HepG2 (cell line): ENCODE results near the gene MCMBP. TPM values are rescaled to one million over a fixed set of nuclear protein-coding genes. Genes with fewer than 3 reads are reported as not detected.

Experiments used
- ATF1 ChIP-seq: IDR thresholded peaks from 2 replicates; pipeline ENCODE4 v1.6.1; 2016; ENCODE audit warnings: mild to moderate bottlenecking, control low read depth
- CHD2 ChIP-seq: IDR thresholded peaks from 2 replicates; pipeline ENCODE4 v1.6.1; 2011; ENCODE audit warnings: low read depth, low read length, improper control_type of control experiment
- ELF3 ChIP-seq: IDR thresholded peaks from 2 replicates; pipeline ENCODE4 v1.6.1; 2016; ENCODE audit warnings: missing genetic modification reagents, missing compliant biosample characterization
- GATA4 ChIP-seq: sonication (generic); IDR thresholded peaks from 2 replicates; pipeline ENCODE4 v1.6.1; 2016; ENCODE audit warnings: antibody characterized with exemption, low read depth, borderline replicate concordance
- GMEB1 ChIP-seq: sonication (generic); formaldehyde crosslinking; IDR thresholded peaks from 2 replicates; pipeline ENCODE4 v1.5.1; 2020; ENCODE audit warnings: missing genetic modification reagents, mild to moderate bottlenecking, borderline replicate concordance
- PATZ1 ChIP-seq: sonication (generic); formaldehyde crosslinking; IDR thresholded peaks from 2 replicates; pipeline ENCODE4 v1.4.0; 2020; ENCODE audit warnings: missing genetic modification reagents
- RNF2 ChIP-seq: fragments of 450-650 bp; conservative IDR thresholded peaks from 2 replicates; pipeline ENCODE4 v1.6.1; 2016; ENCODE audit warnings: low read depth
- SSRP1 ChIP-seq: IDR thresholded peaks from 2 replicates; pipeline ENCODE4 v1.6.1; 2016; ENCODE audit warnings: control low read depth
- SYNCRIP ChIP-seq: fragments of 200-400 bp; formaldehyde crosslinking; IDR thresholded peaks from 2 replicates; pipeline ENCODE4 v1.6.1; 2018; ENCODE audit warnings: mild to moderate bottlenecking, low read depth, low read length; ENCODE audit not compliant: insufficient read depth
- ZIK1 ChIP-seq: sonication (generic); formaldehyde crosslinking; IDR thresholded peaks from 2 replicates; pipeline ENCODE4 v1.5.0; 2020; ENCODE audit warnings: mild to moderate bottlenecking, low read depth, missing genetic modification reagents, borderline replicate concordance
- ZNF616 ChIP-seq: sonication (generic); formaldehyde crosslinking; IDR thresholded peaks from 2 replicates; pipeline ENCODE4 v1.5.0; 2020; ENCODE audit warnings: low read depth, mild to moderate bottlenecking, missing genetic modification reagents
- ZNF83 ChIP-seq: sonication (generic); formaldehyde crosslinking; IDR thresholded peaks from 2 replicates; pipeline ENCODE4 v1.4.0; 2020; ENCODE audit warnings: missing genetic modification reagents, mild to moderate bottlenecking, borderline replicate concordance
- polyA plus RNA-seq, 8 experiments: library from polyadenylated mRNA; depleted of rRNA in 3 of 8; stranded (reverse) in 7 of 8; unstranded in 1 of 8; fragments of >200 nt; fragmentation: Illumina TruSeq in 4 of 8; extraction: Trizol in 4 of 8; gene quantifications; 2 replicates each; pipeline versions ENCODE4 v1.2.1 to v1.2.3, GENCODE V29; 2011 to 2016; ENCODE audit warnings: low read depth in 4 of 8, missing spikeins in 1 of 8, mixed read lengths in 1 of 8; ENCODE audit not compliant: insufficient read depth in 1 of 8
- total RNA-seq, 5 experiments: library from RNA; depleted of rRNA; stranded (reverse); fragments of >200 nt; fragmentation: Illumina TruSeq; extraction: Trizol; gene quantifications; 2 replicates each; pipeline ENCODE4 v1.2.3, GENCODE V29; 2016; ENCODE audit warnings: low read depth in 1 of 5
- TF ChIP-seq, protein P1 (sequence below): sonication (generic); formaldehyde crosslinking; IDR thresholded peaks from 2 replicates; pipeline ENCODE4 v1.4.0; 2020; ENCODE audit warnings: missing genetic modification reagents
- TF ChIP-seq, protein P2 (sequence below): IDR thresholded peaks from 2 replicates; pipeline ENCODE4 v1.6.1; 2018; ENCODE audit warnings: missing genetic modification reagents
- TF ChIP-seq, protein P3 (sequence below): IDR thresholded peaks from 2 replicates; pipeline ENCODE4 v1.6.1; 2012; ENCODE audit warnings: low read depth, low read length, improper control_type of control experiment
- TF ChIP-seq, protein P4 (sequence below), 2 experiments: fragments of 450-650 bp in 1 of 2; sonication (generic) in 1 of 2; formaldehyde crosslinking; IDR thresholded peaks; 2 replicates each; pipeline versions ENCODE4 v1.5.0 to v1.8.0; 2020 to 2022; ENCODE audit warnings: mild to moderate bottlenecking in 1 of 2, missing genetic modification reagents in 1 of 2

Gene MCMBP
- total and polyA plus RNA-seq, 2 of the 13 experiments (the other 11 are each of a cell fraction or from before 2014, with no cell fraction given): 35.7 to 62.4 TPM

GRCh38 chr10:119786117-119786769 lies 86.4 kb downstream of the MCMBP start (continued):
- TF ChIP-seq, protein P1, sequence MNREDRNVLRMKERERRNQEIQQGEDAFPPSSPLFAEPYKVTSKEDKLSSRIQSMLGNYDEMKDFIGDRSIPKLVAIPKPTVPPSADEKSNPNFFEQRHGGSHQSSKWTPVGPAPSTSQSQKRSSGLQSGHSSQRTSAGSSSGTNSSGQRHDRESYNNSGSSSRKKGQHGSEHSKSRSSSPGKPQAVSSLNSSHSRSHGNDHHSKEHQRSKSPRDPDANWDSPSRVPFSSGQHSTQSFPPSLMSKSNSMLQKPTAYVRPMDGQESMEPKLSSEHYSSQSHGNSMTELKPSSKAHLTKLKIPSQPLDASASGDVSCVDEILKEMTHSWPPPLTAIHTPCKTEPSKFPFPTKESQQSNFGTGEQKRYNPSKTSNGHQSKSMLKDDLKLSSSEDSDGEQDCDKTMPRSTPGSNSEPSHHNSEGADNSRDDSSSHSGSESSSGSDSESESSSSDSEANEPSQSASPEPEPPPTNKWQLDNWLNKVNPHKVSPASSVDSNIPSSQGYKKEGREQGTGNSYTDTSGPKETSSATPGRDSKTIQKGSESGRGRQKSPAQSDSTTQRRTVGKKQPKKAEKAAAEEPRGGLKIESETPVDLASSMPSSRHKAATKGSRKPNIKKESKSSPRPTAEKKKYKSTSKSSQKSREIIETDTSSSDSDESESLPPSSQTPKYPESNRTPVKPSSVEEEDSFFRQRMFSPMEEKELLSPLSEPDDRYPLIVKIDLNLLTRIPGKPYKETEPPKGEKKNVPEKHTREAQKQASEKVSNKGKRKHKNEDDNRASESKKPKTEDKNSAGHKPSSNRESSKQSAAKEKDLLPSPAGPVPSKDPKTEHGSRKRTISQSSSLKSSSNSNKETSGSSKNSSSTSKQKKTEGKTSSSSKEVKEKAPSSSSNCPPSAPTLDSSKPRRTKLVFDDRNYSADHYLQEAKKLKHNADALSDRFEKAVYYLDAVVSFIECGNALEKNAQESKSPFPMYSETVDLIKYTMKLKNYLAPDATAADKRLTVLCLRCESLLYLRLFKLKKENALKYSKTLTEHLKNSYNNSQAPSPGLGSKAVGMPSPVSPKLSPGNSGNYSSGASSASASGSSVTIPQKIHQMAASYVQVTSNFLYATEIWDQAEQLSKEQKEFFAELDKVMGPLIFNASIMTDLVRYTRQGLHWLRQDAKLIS (CRISPR knock-in tag): no peak
- TF ChIP-seq, protein P2, sequence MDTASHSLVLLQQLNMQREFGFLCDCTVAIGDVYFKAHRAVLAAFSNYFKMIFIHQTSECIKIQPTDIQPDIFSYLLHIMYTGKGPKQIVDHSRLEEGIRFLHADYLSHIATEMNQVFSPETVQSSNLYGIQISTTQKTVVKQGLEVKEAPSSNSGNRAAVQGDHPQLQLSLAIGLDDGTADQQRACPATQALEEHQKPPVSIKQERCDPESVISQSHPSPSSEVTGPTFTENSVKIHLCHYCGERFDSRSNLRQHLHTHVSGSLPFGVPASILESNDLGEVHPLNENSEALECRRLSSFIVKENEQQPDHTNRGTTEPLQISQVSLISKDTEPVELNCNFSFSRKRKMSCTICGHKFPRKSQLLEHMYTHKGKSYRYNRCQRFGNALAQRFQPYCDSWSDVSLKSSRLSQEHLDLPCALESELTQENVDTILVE (CRISPR knock-in tag): no peak
- no peak for TF ChIP-seq RNF2
- no peak for TF ChIP-seq SYNCRIP
- TF ChIP-seq, protein P3, sequence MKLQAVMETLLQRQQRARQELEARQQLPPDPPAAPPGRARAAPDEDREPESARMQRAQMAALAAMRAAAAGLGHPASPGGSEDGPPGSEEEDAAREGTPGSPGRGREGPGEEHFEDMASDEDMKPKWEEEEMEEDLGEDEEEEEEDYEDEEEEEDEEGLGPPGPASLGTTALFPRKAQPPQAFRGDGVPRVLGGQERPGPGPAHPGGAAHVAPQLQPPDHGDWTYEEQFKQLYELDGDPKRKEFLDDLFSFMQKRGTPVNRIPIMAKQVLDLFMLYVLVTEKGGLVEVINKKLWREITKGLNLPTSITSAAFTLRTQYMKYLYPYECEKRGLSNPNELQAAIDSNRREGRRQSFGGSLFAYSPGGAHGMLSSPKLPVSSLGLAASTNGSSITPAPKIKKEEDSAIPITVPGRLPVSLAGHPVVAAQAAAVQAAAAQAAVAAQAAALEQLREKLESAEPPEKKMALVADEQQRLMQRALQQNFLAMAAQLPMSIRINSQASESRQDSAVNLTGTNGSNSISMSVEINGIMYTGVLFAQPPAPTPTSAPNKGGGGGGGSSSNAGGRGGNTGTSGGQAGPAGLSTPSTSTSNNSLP: no peak
- no peak for TF ChIP-seq ZNF616 (CRISPR knock-in tag)
- TF ChIP-seq ELF3: peak; percentile 38; the same call in 1 of the 2 replicates
- no peak for TF ChIP-seq ATF1 (CRISPR knock-in tag)
- TF ChIP-seq CHD2: no peak
- TF ChIP-seq, protein P4, sequence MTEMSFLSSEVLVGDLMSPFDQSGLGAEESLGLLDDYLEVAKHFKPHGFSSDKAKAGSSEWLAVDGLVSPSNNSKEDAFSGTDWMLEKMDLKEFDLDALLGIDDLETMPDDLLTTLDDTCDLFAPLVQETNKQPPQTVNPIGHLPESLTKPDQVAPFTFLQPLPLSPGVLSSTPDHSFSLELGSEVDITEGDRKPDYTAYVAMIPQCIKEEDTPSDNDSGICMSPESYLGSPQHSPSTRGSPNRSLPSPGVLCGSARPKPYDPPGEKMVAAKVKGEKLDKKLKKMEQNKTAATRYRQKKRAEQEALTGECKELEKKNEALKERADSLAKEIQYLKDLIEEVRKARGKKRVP (CRISPR knock-in tag; IDR thresholded peaks at IDR 0.05): no peak
- peak; percentile 65 for TF ChIP-seq PATZ1
- TF ChIP-seq SSRP1 (CRISPR knock-in tag): no peak
- TF ChIP-seq GMEB1 (CRISPR knock-in tag): no peak
- TF ChIP-seq ZIK1 (CRISPR knock-in tag): no peak
- peak; percentile 44; the same call in 1 of the 2 replicates for TF ChIP-seq GATA4
- no peak for TF ChIP-seq ZNF83 (CRISPR knock-in tag)
